GM12892 (cell line): Measurements from ENCODE around the gene MPST.
A peak's percentile ranks its signal among the peaks of the same experiment; 100 is the strongest.

Experiments used
- POLR2A ChIP-seq: IDR thresholded peaks from 2 replicates; pipeline ENCODE4 v1.6.1; 2011; ENCODE audit warnings: low read depth, low read length, control low read depth
- TAF1 ChIP-seq: IDR thresholded peaks from 2 replicates; pipeline ENCODE4 v1.6.1; 2011; ENCODE audit warnings: low read depth, mild to moderate bottlenecking, control low read depth, low read length, borderline replicate concordance

GRCh38 chr22:37019309-37020191 is at the start of gene MPST, which contains the start of gene TST:
- TF ChIP-seq POLR2A: peak; percentile 45; the same call in 1 of the 2 replicates
- peak; percentile 49; the same call in 1 of the 2 replicates for TF ChIP-seq TAF1
